22Rv1 (cell line): ENCODE measurements around the gene KAT2A.

ENCODE experiments used
- ZFX ChIP-seq: fragments of 450-650 bp; IDR thresholded peaks from 2 replicates; pipeline ENCODE4 v1.6.1; 2017; ENCODE audit warnings: antibody characterized with exemption, borderline replicate concordance
- TF ChIP-seq, protein P1 (sequence below): fragments of 450-650 bp; IDR thresholded peaks from 2 replicates; pipeline ENCODE4 v1.5.1; 2017; ENCODE audit warnings: mild to moderate bottlenecking

DNA sequence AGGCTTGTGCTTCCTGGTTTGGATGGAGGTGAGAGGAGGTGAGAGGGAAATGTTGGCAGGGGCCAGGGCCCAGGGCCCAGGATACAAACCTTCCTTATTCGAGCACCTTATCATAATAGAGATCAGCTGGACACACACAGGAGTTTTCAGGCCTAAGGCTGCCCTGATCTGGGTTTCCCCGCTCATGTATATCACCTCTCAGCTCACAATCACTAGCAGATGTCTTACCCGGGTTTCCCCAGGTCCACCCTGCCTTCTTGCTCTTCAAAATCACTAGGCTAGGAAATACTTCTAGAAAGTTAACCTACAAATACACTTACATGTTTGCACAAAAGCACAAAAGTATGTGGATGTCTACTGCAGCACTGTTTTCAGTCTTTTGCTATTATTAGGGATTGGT lies 5.7 kb upstream of the KAT2A start:
- TF ChIP-seq, protein P1, sequence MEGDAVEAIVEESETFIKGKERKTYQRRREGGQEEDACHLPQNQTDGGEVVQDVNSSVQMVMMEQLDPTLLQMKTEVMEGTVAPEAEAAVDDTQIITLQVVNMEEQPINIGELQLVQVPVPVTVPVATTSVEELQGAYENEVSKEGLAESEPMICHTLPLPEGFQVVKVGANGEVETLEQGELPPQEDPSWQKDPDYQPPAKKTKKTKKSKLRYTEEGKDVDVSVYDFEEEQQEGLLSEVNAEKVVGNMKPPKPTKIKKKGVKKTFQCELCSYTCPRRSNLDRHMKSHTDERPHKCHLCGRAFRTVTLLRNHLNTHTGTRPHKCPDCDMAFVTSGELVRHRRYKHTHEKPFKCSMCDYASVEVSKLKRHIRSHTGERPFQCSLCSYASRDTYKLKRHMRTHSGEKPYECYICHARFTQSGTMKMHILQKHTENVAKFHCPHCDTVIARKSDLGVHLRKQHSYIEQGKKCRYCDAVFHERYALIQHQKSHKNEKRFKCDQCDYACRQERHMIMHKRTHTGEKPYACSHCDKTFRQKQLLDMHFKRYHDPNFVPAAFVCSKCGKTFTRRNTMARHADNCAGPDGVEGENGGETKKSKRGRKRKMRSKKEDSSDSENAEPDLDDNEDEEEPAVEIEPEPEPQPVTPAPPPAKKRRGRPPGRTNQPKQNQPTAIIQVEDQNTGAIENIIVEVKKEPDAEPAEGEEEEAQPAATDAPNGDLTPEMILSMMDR, result no peak
- TF ChIP-seq ZFX, result no peak
